GM12878 (cell line): ENCODE data around the gene SKAP1. TPM values are rescaled to one million over a fixed set of nuclear protein-coding genes. Genes with fewer than 3 reads are reported as not detected.

Source experiments
- ATAC-seq: fragments of 200-7000 bp; cut with Tn5 transposase; 3 replicates; pipeline ENCODE4 v1.9.1; 2020; ENCODE audit warnings: mild to moderate bottlenecking, moderate library complexity
- BruUV-seq: library from RNA; stranded (reverse); fragments of 400-500 nt; replicated peaks from 2 replicates; lab custom pipeline; 2021; lab: Mats Ljungman, UMichigan
- CTCF ChIA-PET: fragments of 300-600 bp; sonication (Branson Sonifier 250); formaldehyde crosslinking; extraction: SDS; loops from one replicate; lab custom pipeline; 2021; ENCODE audit warnings: inconsistent platforms; lab: Yijun Ruan, JAX
- POLR2A ChIA-PET: fragments of 350-600 bp; formaldehyde crosslinking; extraction: SDS; loops from one replicate; lab custom pipeline; 2021; ENCODE audit warnings: inconsistent platforms; lab: Charles Lee
- RAD21 ChIA-PET: fragments of 300-600 bp; sonication (Branson Sonifier 250); formaldehyde crosslinking; loops from one replicate; lab custom pipeline; 2023; ENCODE audit warnings: antibody characterized with exemption; ENCODE audit not compliant: unreplicated experiment; lab: Charles Lee
- SMC1A ChIA-PET: fragments of 300-600 bp; sonication (Branson Sonifier 250); formaldehyde crosslinking; loops from one replicate; lab custom pipeline; 2023; ENCODE audit not compliant: unreplicated experiment, uncharacterized antibody; lab: Charles Lee
- DNase-seq: peaks from one replicate; pipeline ENCODE4 v3.0.0-alpha.2; 2011; ENCODE audit warnings: low read depth, low spot score
- FAIRE-seq: peaks from 3 replicates; lab custom pipeline; 2011; peaks lifted over from hg19 to GRCh38; lab: Jason Lieb, UNC
- H2AFZ ChIP-seq: 2 replicates; pipeline ENCODE4 v1.6.0; 2011; ENCODE audit warnings: low read depth, low read length, control low read depth; ENCODE audit not compliant: control insufficient read depth
- H3K27ac ChIP-seq: 2 replicates; pipeline ENCODE4 v1.5.1; 2011; ENCODE audit warnings: control low read depth; ENCODE audit not compliant: control insufficient read depth, insufficient read depth
- H3K27me3 ChIP-seq, 2 experiments: replicated peaks in 1 of 2; 2 replicates each; pipeline versions ENCODE4 v1.6.0 to v1.6.1; 2011; ENCODE audit warnings: low read length in 1 of 2; ENCODE audit not compliant: control insufficient read depth in 2 of 2, insufficient read depth in 2 of 2
- H3K36me3 ChIP-seq, 2 experiments: 2 replicates each; pipeline ENCODE4 v1.5.1; 2011; ENCODE audit warnings: low read length in 1 of 2; ENCODE audit not compliant: control insufficient read depth in 2 of 2, insufficient read depth in 2 of 2
- H3K4me1 ChIP-seq: 2 replicates; pipeline ENCODE4 v1.6.1; 2011; ENCODE audit warnings: mild to moderate bottlenecking, low read length, moderate library complexity, mixed read lengths; ENCODE audit not compliant: control insufficient read depth, insufficient read depth
- H3K4me2 ChIP-seq: 2 replicates; pipeline ENCODE4 v1.6.0; 2011; ENCODE audit warnings: control low read depth; ENCODE audit not compliant: control insufficient read depth, insufficient read depth
- H3K4me3 ChIP-seq: fragments of 200-600 bp; sonication (generic); 2 replicates; pipeline ENCODE4 v1.5.1; 2016
- H3K79me2 ChIP-seq: 2 replicates; pipeline ENCODE4 v1.6.0; 2011; ENCODE audit warnings: low read length; ENCODE audit not compliant: control insufficient read depth, insufficient read depth
- H3K9ac ChIP-seq: 2 replicates; pipeline ENCODE4 v1.8.0; 2011; ENCODE audit warnings: low read length, control low read depth, mixed read lengths; ENCODE audit not compliant: control insufficient read depth, insufficient read depth
- H3K9me3 ChIP-seq: replicated peaks from 3 replicates; pipeline ENCODE4 v1.5.1; 2011; ENCODE audit warnings: mild to moderate bottlenecking, low read length; ENCODE audit not compliant: control insufficient read depth, insufficient read depth
- H4K20me1 ChIP-seq: 2 replicates; pipeline ENCODE4 v1.6.0; 2011; ENCODE audit not compliant: control insufficient read depth, insufficient read depth
- ASH2L ChIP-seq: fragments of 300-600, 200-600 bp; sonication (generic); IDR thresholded peaks from 2 replicates; pipeline ENCODE4 v1.6.1; 2017; ENCODE audit warnings: low read depth, mild to moderate bottlenecking, borderline replicate concordance
- LARP7 ChIP-seq: fragments of 450-650 bp; IDR thresholded peaks from 2 replicates; pipeline ENCODE4 v1.6.1; 2017; ENCODE audit warnings: mild to moderate bottlenecking
- MXI1 ChIP-seq: fragments of 150-350 bp; IDR thresholded peaks from 2 replicates; pipeline ENCODE4 v1.6.1; 2011; ENCODE audit warnings: low read depth, mild to moderate bottlenecking, inconsistent platforms, low read length, improper control_type of control experiment
- NFYA ChIP-seq: IDR thresholded peaks from 2 replicates; pipeline ENCODE4 v1.6.1; 2011; ENCODE audit warnings: low read depth, mild to moderate bottlenecking, low read length, improper control_type of control experiment, borderline replicate concordance
- NRF1 ChIP-seq: conservative IDR thresholded peaks from 2 replicates; pipeline ENCODE4 v1.6.1; 2011; ENCODE audit warnings: mild to moderate bottlenecking, low read depth, low read length, improper control_type of control experiment
- RAD21 ChIP-seq: IDR thresholded peaks from 2 replicates; pipeline ENCODE4 v1.6.1; 2011; ENCODE audit warnings: mild to moderate bottlenecking, low read depth, low read length, moderate library complexity; ENCODE audit not compliant: insufficient read depth
- ZNF274 ChIP-seq: IDR thresholded peaks from one replicate; pipeline ENCODE4 v1.8.0; 2011; ENCODE audit not compliant: insufficient read length, insufficient read depth
- WGBS: methylation state at CpG from one replicate; pipeline ENCODE4 v1.1.6; 2016; ENCODE audit warnings: low lambda C conversion rate; ENCODE audit not compliant: insufficient replicate concordance, insufficient coverage; ENCODE audit errors: missing lambda C conversion rate; 5-methylcytosine and 5-hydroxymethylcytosine counted together
- in situ Hi-C: fragments of 300-500 bp; cut with MboI; formaldehyde crosslinking; loops from 9 replicates; pipeline ENCODE4 v1.14.3; 2018; ENCODE audit warnings: mixed read lengths
- intact Hi-C: fragments of 100-400 bp; cut with micrococcal nuclease; formaldehyde crosslinking; loops from one replicate; pipeline ENCODE4 v1.14.2; 2022; ENCODE audit not compliant: unreplicated experiment
- polyA plus RNA-seq, 11 experiments: library from polyadenylated mRNA; depleted of rRNA in 4 of 11; unstranded in 6 of 11; stranded (reverse) in 5 of 11; fragments of >200 nt; fragmentation: Nextera tagmentation in 4 of 11; fragmentation: Illumina TruSeq in 1 of 11; extraction: Ambion mirVana in 4 of 11; extraction: Trizol in 1 of 11; gene quantifications; 1 replicate in 1 of 11; 2 replicates in 10 of 11; pipeline versions ENCODE4 v1.2.1 to v1.2.3, GENCODE V29; 2011 to 2016; ENCODE audit warnings: inconsistent platforms in 2 of 11, missing spikeins in 2 of 11, low read depth in 1 of 11
- total RNA-seq, 4 experiments: library from RNA; depleted of rRNA in 3 of 4; stranded (reverse); fragments of >200 nt in 3 of 4; fragmentation: Illumina TruSeq in 1 of 4; extraction: Trizol in 1 of 4; gene quantifications; 2 replicates each; pipeline versions ENCODE4 v1.2.1 to v1.2.3, GENCODE V29; 2013 to 2021
- TF ChIP-seq, protein P1 (sequence below): IDR thresholded peaks from 2 replicates; pipeline ENCODE4 v1.6.1; 2012; ENCODE audit warnings: mild to moderate bottlenecking, low read depth, low read length

Gene SKAP1
- total and polyA plus RNA-seq, 10 of the 15 experiments (the other 5 are each of a cell fraction or from before 2014, with no cell fraction given), result 17.1 to 97.6 (median 35.9) TPM

- Histone ChIP-seq H4K20me1 (no peaks in the 10 kb centered on the region), H3K36me3 (no peaks in the 10 kb centered on the region), H3K79me2 (no peaks in the 10 kb centered on the region), H3K4me2 (peak overlapping the region; percentile 86), H3K9me3 (no peaks in the 10 kb centered on the region; the same call in 2 of the 3 replicates), H3K4me3 (peak overlapping the region; percentile 25; the same call in 1 of the 2 replicates), H3K27ac (peak overlapping the region; percentile 94), H3K9ac (peak overlapping the region; percentile 43), H3K27me3 (no peaks in the 10 kb centered on the region), H2AFZ (peak overlapping the region; percentile 6), H3K4me1 (peaks cover 64% of the 10 kb centered on the region)
- intact Hi-C loops (no loop called here), in situ Hi-C loops (no loop called here)
- 50% methylated on average over 2 of the region's 2 CpGs for WGBS
- FAIRE-seq, result no peak
- DNase-seq, result no peak
- TF ChIP-seq ZNF274, result no peak
- TF ChIP-seq MXI1, result 0 out of 2 replicates have a peak, but pooled peaks have one; percentile 3
- ChIA-PET RAD21 (interaction anchor here (0.7 to 6.0 kb wide), 12 partner anchors 11 to 89 kb away, joined by 3 to 47 read pairs (median 8); no protein-coding TSS in a partner anchor), CTCF (interaction anchor here (1.2 to 5.2 kb wide), 10 partner anchors 12 to 181 kb away, joined by 3 to 25 read pairs (median 7); partner anchors contain the start of gene HOXB5), POLR2A (interaction anchor here (0.7 to 4.5 kb wide), 9 partner anchors 10 to 101 kb away, joined by 3 to 31 read pairs (median 9); no protein-coding TSS in a partner anchor), SMC1A (interaction anchor here (0.5 to 8.8 kb wide), 23 partner anchors 10 to 395 kb away, joined by 3 to 120 read pairs (median 4); no protein-coding TSS in a partner anchor)
- no peak for ATAC-seq
- TSS peak; percentile 96 for BruUV-seq
Observed at GRCh38 chr17:48440669-48441068, 10.7 kb upstream of the SKAP1 start.

DNA sequence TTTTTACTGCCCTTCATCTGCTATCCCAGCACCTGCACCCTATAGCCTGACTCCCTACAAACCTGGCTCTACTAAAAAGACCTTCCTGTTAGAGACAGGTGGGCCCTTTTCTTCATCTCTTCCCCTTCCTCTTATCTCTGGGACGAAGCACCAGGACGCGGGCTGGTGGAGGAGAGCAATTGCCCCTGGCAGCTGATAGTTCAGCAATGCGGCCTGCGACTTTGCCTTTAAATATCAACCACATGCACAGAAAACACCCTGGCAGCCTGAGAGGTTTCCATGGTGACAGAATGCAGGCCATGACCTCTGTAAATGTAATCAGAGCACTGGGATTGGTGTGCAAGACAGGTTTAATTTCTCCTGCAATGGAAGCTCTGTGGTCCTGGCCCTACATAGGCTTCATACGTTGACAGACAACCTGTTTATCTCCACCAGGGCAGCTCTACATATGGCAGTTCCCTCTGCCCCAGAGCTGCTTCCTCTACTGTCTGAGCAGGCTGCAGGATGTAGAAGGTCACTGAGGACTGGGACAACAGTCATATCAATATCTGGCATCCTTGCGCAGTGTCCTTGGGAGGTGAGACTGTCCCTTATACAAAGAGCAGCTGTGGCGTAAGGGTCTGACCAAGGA lies 10.0 kb upstream of the SKAP1 start:
- peak overlapping the region; percentile 6 for H2AFZ ChIP-seq
- no peak for FAIRE-seq
- no peaks in the 10 kb centered on the region for H3K36me3 ChIP-seq
- no TSS peak for BruUV-seq
- POLR2A ChIA-PET, result interaction anchor here (0.5 to 4.5 kb wide), 13 partner anchors 11 to 328 kb away, joined by 3 to 31 read pairs (median 6); no protein-coding TSS in a partner anchor
- no peak overlapping the region for H3K4me3 ChIP-seq
- RAD21 ChIA-PET, result interaction anchor here (0.9 to 6.0 kb wide), 13 partner anchors 9 to 174 kb away, joined by 3 to 47 read pairs (median 8); no protein-coding TSS in a partner anchor
- WGBS, result 35% methylated on average over 8 of the region's 8 CpGs
- H3K9ac ChIP-seq, result peak overlapping the region; percentile 43
- H3K4me2 ChIP-seq, result peak overlapping the region; percentile 86
- no peaks in the 10 kb centered on the region; the same call in 2 of the 3 replicates for H3K9me3 ChIP-seq
- intact Hi-C loops, result no loop called here
- ATAC-seq, result peak; percentile 61
- H3K4me1 ChIP-seq, result peaks cover 62% of the 10 kb centered on the region
- no peaks in the 10 kb centered on the region for H3K27me3 ChIP-seq
- CTCF ChIA-PET, result interaction anchor here (0.6 to 5.2 kb wide), 13 partner anchors 12 to 180 kb away, joined by 3 to 25 read pairs (median 5); no protein-coding TSS in a partner anchor
- no peak for DNase-seq
- in situ Hi-C loops, result no loop called here
- H3K27ac ChIP-seq, result peak overlapping the region; percentile 94
- H4K20me1 ChIP-seq, result no peaks in the 10 kb centered on the region
- SMC1A ChIA-PET, result interaction anchor here (0.5 to 8.8 kb wide), 27 partner anchors 9 to 328 kb away, joined by 3 to 120 read pairs (median 5); no protein-coding TSS in a partner anchor
- no peaks in the 10 kb centered on the region for H3K79me2 ChIP-seq
- no peak for TF ChIP-seq NRF1
- TF ChIP-seq, protein P1, sequence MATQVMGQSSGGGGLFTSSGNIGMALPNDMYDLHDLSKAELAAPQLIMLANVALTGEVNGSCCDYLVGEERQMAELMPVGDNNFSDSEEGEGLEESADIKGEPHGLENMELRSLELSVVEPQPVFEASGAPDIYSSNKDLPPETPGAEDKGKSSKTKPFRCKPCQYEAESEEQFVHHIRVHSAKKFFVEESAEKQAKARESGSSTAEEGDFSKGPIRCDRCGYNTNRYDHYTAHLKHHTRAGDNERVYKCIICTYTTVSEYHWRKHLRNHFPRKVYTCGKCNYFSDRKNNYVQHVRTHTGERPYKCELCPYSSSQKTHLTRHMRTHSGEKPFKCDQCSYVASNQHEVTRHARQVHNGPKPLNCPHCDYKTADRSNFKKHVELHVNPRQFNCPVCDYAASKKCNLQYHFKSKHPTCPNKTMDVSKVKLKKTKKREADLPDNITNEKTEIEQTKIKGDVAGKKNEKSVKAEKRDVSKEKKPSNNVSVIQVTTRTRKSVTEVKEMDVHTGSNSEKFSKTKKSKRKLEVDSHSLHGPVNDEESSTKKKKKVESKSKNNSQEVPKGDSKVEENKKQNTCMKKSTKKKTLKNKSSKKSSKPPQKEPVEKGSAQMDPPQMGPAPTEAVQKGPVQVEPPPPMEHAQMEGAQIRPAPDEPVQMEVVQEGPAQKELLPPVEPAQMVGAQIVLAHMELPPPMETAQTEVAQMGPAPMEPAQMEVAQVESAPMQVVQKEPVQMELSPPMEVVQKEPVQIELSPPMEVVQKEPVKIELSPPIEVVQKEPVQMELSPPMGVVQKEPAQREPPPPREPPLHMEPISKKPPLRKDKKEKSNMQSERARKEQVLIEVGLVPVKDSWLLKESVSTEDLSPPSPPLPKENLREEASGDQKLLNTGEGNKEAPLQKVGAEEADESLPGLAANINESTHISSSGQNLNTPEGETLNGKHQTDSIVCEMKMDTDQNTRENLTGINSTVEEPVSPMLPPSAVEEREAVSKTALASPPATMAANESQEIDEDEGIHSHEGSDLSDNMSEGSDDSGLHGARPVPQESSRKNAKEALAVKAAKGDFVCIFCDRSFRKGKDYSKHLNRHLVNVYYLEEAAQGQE, result no peak
- TF ChIP-seq RAD21, result no peak
- no peak for TF ChIP-seq LARP7
- no peak for TF ChIP-seq NFYA
- TF ChIP-seq ASH2L, result no peak
